Memory B cell (primary cell): ENCODE data around the gene SMU1.
A peak's percentile ranks its signal among the peaks of the same experiment; 100 is the strongest.

Source experiments
- ATAC-seq: fragments of 150-1000 bp; cut with Tn5 transposase; 2 replicates; pipeline ENCODE4 v1.10.0; 2021; ENCODE audit warnings: low read depth, mild to moderate bottlenecking, moderate library complexity
- DNase-seq, 2 donors: peaks; one replicate each; pipeline ENCODE4 v3.0.0; 2022; ENCODE audit warnings: low spot score in 2 of 2
- H3K27ac Mint-ChIP-seq: one replicate; pipeline ENCODE4 v1.8.0; 2022; ENCODE audit warnings: mild to moderate bottlenecking, moderate library complexity, mixed read lengths
- H3K27me3 Mint-ChIP-seq: one replicate; pipeline ENCODE4 v1.8.0; 2022; ENCODE audit warnings: mixed read lengths
- H3K36me3 Mint-ChIP-seq: one replicate; pipeline ENCODE4 v1.8.0; 2022; ENCODE audit warnings: mild to moderate bottlenecking, mixed read lengths
- H3K4me1 Mint-ChIP-seq: one replicate; pipeline ENCODE4 v1.8.0; 2022; ENCODE audit warnings: mixed read lengths
- H3K4me3 Mint-ChIP-seq: one replicate; pipeline ENCODE4 v1.8.0; 2022; ENCODE audit warnings: mild to moderate bottlenecking, moderate library complexity, mixed read lengths
- H3K9me3 Mint-ChIP-seq: one replicate; pipeline ENCODE4 v1.8.0; 2022; ENCODE audit warnings: mixed read lengths

SMU1 gene

DNA sequence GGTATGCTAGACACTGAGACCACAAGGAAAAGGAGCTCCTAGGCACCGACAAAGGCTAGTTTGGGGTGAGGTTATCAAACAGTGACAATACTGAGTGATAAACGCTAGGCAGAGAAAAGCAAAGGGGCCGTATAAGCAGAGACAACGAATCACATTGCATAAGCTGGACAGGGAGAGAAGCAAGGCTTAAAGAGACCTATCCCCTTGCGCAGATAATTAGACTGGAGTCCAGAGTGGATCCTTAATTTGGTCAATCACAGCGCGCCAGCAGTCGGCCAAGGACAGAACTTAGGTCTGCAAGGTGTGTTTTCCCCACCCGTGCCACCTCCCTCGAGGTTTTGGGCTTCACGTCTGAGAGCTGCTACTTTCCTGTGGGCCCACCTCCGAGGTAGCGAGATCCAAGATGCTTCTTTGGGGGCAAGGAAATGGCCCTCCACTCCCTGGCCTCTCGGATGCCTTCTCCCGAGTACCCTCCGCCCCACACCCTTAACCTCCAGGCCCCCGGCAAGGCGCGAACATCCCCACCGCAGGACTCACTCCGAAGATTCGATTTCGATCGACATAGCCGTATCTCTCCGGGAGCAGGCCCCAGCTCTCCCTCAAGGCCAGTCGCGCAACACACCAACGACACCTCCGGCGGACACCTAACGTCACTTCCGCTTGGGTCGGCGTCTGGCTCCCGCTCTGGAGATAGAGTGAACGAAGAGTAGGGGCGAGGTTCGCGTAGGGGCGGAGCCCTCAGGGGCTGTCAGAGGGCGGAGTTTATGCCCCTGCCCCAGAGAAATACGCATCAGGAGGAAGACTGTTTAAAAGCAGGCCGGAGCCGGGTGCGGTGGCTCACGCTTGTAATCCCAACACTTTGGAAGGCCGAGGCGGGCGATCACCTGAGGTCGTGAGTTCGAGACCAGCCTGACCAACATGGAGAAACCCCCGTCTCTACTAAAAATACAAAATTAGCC lies at the start of gene SMU1:
Gene SMU1, minus strand, starts transcription at position 629 of the 959 bp plus-strand sequence. Its CDS starts 66 bp downstream, at position 563.
- ATAC-seq (peak; percentile 96), DNase-seq (peak; percentile 85 to 91)
- Mint-ChIP-seq H3K4me3 (peak within 1 kb of the TSS; percentile 93), H3K27me3 (no peaks in the 10 kb centered on the region), H3K36me3 (peaks cover 16% of the 10 kb centered on the region), H3K9me3 (no peaks in the 10 kb centered on the region), H3K27ac (peak within 1 kb of the TSS; percentile 98), H3K4me1 (peaks cover 17% of the 10 kb centered on the region)

GRCh38 chr9:33125461-33125860 lies 49.0 kb upstream of the SMU1 start:
- ATAC-seq (no peak), DNase-seq (no peak)
- Mint-ChIP-seq H3K4me1 (peaks cover 58% of the 10 kb centered on the region), H3K36me3 (peaks cover 13% of the 10 kb centered on the region), H3K27me3 (no peaks in the 10 kb centered on the region), H3K4me3 (peak overlapping the region; percentile 77), H3K27ac (peak overlapping the region; percentile 99), H3K9me3 (no peaks in the 10 kb centered on the region)

DNA sequence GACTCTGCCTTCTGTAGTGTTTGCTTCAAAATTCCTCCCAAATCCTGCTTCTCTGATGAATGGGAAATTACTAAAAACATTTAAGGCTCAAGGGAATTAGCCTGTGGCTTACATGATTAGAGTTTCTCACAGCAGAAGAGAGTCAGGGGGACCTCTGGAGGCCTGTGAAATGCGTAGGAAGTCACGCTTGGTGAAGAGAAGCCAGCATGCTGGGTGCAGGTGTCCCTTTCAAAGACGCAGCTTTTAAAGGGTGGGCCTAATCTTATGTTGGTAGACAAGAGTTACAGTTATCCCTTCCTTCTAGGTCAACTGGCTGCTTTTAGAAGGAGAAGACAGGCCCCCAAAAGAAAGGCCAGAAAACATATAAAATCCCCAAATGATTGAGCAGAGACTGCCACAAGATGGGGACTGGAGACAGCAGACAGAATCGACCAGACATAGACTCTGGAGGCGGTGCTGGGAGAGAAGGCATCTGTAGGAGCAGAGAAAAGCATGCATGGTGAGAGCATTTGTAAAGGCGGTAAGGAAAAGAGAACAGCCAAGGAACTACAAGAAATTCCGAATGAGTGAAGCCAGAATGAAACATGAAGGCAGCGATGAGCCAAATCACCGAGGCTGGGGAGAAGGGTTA lies 48.4 kb upstream of the SMU1 start:
- Mint-ChIP-seq H3K4me3 (peak overlapping the region; percentile 73), H3K27me3 (no peaks in the 10 kb centered on the region), H3K9me3 (no peaks in the 10 kb centered on the region), H3K36me3 (peaks cover 16% of the 10 kb centered on the region), H3K4me1 (peaks cover 53% of the 10 kb centered on the region), H3K27ac (peak overlapping the region; percentile 99)
- peak; percentile 86 for ATAC-seq
- peak; percentile 41 to 76 for DNase-seq

DNA sequence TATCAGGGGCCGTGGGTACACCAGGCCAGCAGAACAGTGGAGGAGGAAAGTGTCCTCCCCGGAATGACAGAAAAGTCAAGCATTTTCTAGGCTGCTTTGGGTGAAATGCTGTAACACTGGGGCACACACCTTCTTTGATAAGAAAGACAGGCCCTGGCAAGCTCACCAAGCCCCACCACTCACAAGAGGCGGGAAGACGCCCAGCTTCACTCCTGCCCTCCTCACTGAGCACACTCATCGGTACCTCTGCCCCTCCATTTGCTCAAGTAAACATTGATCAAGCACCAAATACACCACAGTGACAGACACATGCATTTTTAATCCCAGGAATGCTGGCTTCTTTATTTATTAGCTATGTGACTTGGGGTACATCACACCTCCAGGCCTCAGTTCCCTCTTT lies 47.6 kb upstream of the SMU1 start:
- Mint-ChIP-seq H3K36me3 (peaks cover 15% of the 10 kb centered on the region), H3K27ac (peak overlapping the region; percentile 99), H3K4me3 (no peak overlapping the region), H3K4me1 (peaks cover 49% of the 10 kb centered on the region), H3K9me3 (no peaks in the 10 kb centered on the region), H3K27me3 (no peaks in the 10 kb centered on the region)
- no peak for DNase-seq
- ATAC-seq, result no peak

DNA sequence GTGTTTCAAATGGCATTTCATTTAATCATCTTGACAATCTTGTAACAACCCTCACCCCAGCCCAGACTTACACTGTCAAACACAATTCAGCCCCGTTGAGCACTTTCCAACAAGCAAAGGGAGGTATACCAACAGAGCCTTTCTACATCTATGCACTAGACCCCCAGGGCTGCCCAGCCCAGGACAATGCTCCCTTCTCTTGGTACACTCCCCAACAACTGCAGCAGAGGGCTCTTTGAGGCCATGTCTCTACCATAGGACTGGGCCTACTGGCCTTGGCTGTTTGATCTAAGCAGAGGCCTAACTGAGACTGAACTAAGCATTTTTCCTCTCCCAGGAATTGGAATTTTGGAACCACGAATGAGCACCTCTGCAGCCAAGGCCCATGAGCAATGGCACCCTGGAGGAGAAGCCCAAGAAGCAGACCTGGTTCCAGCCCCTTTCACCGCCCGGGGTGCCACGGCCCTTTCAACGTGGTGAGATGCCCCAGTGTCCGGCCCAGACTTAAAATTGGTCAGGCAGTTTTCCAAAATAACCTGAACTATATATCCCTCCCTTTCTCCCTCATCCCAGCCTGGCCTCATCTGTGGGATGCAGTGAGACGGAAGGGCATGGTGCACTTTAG lies 47.0 kb upstream of the SMU1 start:
- Mint-ChIP-seq H3K27me3 (no peaks in the 10 kb centered on the region), H3K27ac (peak overlapping the region; percentile 99), H3K4me3 (no peak overlapping the region), H3K4me1 (peaks cover 47% of the 10 kb centered on the region), H3K36me3 (peaks cover 15% of the 10 kb centered on the region), H3K9me3 (no peaks in the 10 kb centered on the region)
- no peak for ATAC-seq
- no peak for DNase-seq

- H3K27ac Mint-ChIP-seq, result peak overlapping the region; percentile 67
- H3K4me3 Mint-ChIP-seq, result no peak overlapping the region
- peaks cover 11% of the 10 kb centered on the region for H3K36me3 Mint-ChIP-seq
- no peaks in the 10 kb centered on the region for H3K27me3 Mint-ChIP-seq
- no peak for ATAC-seq
- DNase-seq, result no peak
- no peaks in the 10 kb centered on the region for H3K9me3 Mint-ChIP-seq
- peaks cover 39% of the 10 kb centered on the region for H3K4me1 Mint-ChIP-seq
Measured at GRCh38 chr9:33120620-33121019, 44.1 kb upstream of the SMU1 start.

DNA sequence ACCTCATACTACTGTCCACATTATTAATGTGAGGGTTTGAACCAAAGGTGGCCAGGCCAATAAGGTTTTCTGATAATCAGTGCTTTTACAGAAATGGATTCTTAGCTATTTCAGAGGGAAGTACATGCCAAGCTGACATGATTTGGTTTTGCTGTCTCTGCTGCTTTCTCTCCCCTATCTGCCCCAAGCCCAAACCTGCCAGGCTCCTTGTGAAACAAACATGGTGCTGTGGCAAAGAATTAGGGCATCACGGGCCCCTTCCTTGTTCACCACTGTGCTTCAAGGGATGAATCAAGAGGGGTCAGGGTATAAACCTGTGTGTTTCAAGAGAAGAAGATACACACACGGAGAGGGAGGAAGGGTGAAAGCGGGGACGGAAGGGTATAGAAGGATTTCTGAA lies 41.3 kb upstream of the SMU1 start:
- no peaks in the 10 kb centered on the region for H3K9me3 Mint-ChIP-seq
- peaks cover 29% of the 10 kb centered on the region for H3K4me1 Mint-ChIP-seq
- ATAC-seq (no peak), DNase-seq (no peak)
- H3K27me3 Mint-ChIP-seq, result no peaks in the 10 kb centered on the region
- H3K36me3 Mint-ChIP-seq, result peaks cover 27% of the 10 kb centered on the region
- H3K4me3 Mint-ChIP-seq, result no peak overlapping the region
- peak overlapping the region; percentile 91 for H3K27ac Mint-ChIP-seq

DNA sequence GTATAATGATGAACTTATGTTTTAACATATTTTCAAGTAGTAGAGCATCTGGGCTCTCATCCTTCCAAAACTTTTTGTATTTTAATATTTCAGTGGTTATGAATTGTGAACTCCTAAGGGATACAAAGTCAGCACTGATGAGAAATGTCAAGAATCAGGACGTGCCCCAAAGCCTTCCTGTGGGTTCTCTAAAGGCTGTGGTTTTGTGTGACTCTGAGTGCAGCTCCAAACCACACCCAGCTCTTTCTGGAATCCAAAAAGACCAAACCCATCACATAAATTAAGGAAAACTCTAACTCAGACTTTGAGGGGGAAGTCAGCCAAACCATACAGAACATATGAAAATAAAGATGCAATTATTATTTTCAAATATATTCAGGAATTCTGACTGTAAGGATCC lies 40.8 kb upstream of the SMU1 start:
- Mint-ChIP-seq H3K4me1 (peaks cover 29% of the 10 kb centered on the region), H3K27me3 (no peaks in the 10 kb centered on the region), H3K9me3 (no peaks in the 10 kb centered on the region), H3K36me3 (peaks cover 27% of the 10 kb centered on the region), H3K4me3 (no peak overlapping the region), H3K27ac (peak overlapping the region; percentile 91)
- DNase-seq (no peak), ATAC-seq (no peak)

DNA sequence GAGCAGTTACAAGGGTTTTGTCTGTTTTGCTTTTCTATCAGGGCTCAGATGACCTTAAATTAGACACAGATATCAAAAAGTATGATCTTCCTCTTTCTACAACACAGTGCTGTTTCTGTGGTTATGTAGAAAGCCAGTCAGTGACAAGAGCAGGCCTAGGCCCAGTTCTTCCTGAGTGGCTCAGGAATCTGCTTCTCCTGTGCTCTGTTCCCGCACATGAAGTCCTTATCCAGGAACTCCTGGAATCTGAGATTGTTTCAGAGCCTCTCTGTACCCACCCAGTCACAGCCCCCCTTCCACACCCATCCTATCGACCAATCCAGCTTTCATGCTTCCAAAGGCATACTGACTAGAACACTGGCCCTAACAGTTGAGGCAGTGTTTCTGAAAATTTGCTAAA lies 40.4 kb upstream of the SMU1 start:
- Mint-ChIP-seq H3K4me3 (peak overlapping the region; percentile 29), H3K36me3 (peaks cover 27% of the 10 kb centered on the region), H3K27me3 (no peaks in the 10 kb centered on the region), H3K27ac (peak overlapping the region; percentile 91), H3K4me1 (peaks cover 28% of the 10 kb centered on the region), H3K9me3 (no peaks in the 10 kb centered on the region)
- ATAC-seq, result peak; percentile 93
- no peak for DNase-seq

GRCh38 chr9:33114746-33115145 lies 38.3 kb upstream of the SMU1 start:
- Mint-ChIP-seq H3K4me3 (no peak overlapping the region), H3K36me3 (peaks cover 28% of the 10 kb centered on the region), H3K9me3 (no peaks in the 10 kb centered on the region), H3K4me1 (peaks cover 24% of the 10 kb centered on the region), H3K27ac (peak overlapping the region; percentile 62), H3K27me3 (no peaks in the 10 kb centered on the region)
- ATAC-seq (no peak), DNase-seq (no peak)

GRCh38 chr9:33113799-33114547 lies 37.5 kb upstream of the SMU1 start:
- Mint-ChIP-seq H3K36me3 (peaks cover 28% of the 10 kb centered on the region), H3K27ac (peak overlapping the region; percentile 62), H3K4me1 (peaks cover 21% of the 10 kb centered on the region), H3K9me3 (no peaks in the 10 kb centered on the region), H3K4me3 (no peak overlapping the region), H3K27me3 (no peaks in the 10 kb centered on the region)
- DNase-seq (no peak), ATAC-seq (no peak)

- Mint-ChIP-seq H3K27me3 (no peaks in the 10 kb centered on the region), H3K4me3 (no peak overlapping the region), H3K9me3 (no peaks in the 10 kb centered on the region), H3K4me1 (peaks cover 16% of the 10 kb centered on the region), H3K27ac (peak overlapping the region; percentile 70), H3K36me3 (peaks cover 24% of the 10 kb centered on the region)
- no peak for ATAC-seq
- no peak for DNase-seq
Measured at GRCh38 chr9:33112094-33112493, 35.6 kb upstream of the SMU1 start.

DNA sequence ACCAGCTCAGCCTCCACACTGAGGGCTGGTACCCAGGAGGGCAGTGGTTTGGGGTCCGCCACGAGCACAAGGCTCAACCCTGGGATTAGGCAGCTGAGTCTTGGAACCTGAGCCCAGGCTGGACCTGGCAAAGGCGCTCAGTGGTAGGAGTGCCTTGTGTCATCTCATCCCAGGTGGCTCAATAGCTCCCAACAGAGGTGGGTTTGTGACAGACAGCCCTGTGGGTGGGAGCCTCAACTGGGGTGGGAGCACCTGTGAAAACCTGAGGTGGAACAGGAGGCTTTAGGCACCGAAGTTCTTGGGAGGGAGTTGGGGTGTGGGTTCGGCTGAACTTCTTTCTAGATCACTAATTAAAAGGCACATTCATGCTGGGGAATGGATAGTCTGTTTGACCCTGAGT lies 35.2 kb upstream of the SMU1 start:
- Mint-ChIP-seq H3K4me3 (no peak overlapping the region), H3K4me1 (peaks cover 16% of the 10 kb centered on the region), H3K36me3 (peaks cover 24% of the 10 kb centered on the region), H3K27me3 (no peaks in the 10 kb centered on the region), H3K27ac (peak overlapping the region; percentile 70), H3K9me3 (no peaks in the 10 kb centered on the region)
- DNase-seq (no peak), ATAC-seq (no peak)
